ENCODE measurements around the gene GRIK1.

Gene GRIK1

DNA sequence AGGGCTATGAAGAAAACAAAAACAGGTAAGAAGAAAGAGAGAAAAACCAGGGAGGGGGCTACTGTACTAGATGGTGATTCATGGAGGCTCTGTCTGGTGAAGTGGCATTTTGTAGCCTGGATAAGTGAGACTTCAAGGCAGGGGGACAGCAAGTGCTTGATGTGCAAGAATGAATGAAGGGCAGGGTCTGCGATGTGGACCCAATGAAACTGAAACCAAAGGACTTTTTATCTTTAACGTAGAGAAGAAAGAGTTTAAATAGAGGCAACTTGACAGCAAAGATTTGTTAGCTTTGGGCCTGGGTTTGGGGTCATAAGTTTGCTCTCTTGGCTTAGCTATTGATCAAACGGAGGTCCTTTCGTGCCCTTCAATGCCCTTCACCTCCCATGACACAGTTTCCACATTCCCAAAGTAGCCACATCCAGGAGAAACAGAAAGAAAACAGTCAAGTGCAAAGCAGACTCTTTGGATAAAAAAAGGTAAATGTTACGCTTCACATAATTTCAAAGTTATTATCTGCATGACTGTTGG lies 291.0 kb downstream of the GRIK1 start:
- no peak for DNase-seq (ENCODE audit: extremely low read depth in 1 of 2, low read depth in 1 of 2)

DNA sequence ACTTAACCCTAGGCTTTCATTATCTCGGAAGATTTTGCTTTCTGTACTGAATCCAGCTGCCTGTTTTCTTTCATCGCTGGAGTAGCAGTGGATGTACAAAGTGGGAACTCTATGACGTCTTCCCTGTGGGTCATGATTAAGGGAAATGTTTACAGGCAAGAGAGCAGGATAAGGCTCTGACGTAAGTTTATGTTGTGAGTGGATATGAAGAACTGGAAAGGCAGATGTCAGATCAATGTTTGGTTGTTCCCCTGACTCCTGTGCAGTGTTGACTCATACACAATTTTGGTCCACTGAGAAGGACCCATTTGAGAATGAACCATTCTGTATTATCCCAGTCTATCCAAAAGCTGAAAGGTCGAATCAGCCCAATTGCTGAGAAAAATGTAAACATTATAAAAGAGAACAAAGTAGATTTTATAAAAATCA lies 292.4 kb downstream of the GRIK1 start:
- no peak for DNase-seq (ENCODE audit: extremely low read depth in 1 of 2, low read depth in 1 of 2)

DNA sequence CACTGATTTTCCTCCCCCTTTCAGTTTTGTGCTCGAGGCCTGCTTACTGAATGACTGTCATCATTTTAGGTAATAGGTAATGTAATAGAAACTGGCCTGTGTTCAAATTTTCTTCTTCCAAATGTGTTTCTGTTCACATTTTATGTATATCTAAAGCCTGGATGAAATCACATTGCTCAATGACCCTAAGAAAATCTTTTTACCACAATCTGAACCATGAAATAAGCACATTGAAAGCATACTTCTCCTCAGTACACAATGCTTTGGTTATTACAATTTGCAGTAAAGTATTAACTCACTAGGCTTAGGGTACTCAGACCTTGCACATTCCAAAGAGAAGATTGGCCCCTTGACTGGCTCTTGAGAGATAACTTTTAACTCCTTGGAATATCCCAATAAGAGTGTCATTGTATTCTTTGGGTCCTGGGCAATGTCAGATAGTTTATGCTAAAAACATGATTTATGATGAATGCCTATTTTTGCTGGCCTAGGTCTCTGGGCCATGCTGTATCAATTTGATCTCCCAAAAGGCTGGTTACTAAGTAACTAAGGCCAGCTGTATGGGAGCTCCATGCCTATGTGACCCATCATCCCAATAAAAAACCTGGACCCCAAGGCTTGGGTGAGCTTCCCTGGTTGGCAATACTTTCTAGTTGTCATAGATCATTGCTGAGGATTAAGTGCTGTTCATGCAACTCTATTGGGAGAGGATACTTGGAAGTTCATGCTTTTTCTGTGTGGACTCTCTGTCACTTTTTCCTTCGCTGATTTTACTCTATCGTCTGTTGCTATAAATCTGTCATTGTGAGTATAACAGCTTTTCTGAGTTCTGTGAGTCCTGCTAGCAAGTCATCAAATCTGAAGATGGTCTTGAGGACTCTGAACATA lies 293.9 kb downstream of the GRIK1 start:
- DNase-seq (ENCODE audit: extremely low read depth in 1 of 2, low read depth in 1 of 2), result no peak

DNA sequence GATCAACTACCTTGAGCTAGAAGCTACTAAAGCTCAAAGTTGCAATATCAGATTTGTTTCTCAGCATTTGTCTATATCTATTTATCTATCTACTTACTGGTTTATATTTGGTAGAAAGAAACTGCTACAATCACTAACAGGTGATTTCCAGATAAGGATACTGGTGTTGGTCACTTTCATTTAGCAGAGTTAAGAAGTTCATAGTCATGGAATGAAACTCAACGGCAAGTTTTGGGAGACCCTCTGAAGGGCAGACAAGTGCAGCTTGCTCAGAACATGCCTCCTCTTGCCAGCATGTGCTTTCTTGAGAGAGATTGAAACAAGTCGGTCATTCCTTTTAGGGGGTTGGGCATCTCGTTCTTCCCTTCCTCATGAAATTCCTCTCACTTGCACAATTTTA lies 296.5 kb downstream of the GRIK1 start:
- DNase-seq (ENCODE audit: extremely low read depth in 1 of 2, low read depth in 1 of 2), result no peak

DNA sequence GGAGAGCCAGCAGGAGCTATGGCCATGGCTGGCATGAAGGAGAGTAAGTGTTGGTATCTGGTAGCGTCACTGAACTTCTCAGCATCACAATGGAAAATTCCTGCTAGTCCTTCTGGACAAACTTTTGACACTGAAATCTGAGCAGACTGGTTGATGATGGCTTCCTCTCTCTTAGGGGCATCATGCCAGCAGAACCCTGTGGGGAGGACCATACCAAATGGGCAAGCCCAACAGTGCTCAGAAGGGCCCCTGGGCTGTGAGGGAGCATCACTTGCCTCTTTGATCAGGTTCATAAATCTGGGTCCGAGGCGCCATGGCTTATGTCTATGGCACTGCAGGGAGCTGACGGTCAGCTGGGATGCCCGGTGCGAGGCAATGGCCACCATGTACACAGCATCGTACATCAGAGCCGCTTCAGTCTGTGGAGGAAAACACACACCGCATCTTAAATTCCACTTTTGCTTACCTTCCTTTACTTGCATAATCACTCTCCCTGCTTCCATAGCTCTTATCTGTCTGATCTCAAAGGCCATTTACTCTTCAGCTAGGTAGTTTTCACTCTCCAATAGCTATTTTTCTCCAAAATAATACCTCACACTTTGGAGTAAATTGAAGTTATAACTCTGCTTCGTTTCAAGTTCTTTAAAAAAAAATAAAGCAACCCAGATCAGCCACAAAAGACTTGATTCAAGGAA lies 297.1 kb downstream of the GRIK1 start:
- DNase-seq (ENCODE audit: extremely low read depth in 1 of 2, low read depth in 1 of 2), result no peak

DNA sequence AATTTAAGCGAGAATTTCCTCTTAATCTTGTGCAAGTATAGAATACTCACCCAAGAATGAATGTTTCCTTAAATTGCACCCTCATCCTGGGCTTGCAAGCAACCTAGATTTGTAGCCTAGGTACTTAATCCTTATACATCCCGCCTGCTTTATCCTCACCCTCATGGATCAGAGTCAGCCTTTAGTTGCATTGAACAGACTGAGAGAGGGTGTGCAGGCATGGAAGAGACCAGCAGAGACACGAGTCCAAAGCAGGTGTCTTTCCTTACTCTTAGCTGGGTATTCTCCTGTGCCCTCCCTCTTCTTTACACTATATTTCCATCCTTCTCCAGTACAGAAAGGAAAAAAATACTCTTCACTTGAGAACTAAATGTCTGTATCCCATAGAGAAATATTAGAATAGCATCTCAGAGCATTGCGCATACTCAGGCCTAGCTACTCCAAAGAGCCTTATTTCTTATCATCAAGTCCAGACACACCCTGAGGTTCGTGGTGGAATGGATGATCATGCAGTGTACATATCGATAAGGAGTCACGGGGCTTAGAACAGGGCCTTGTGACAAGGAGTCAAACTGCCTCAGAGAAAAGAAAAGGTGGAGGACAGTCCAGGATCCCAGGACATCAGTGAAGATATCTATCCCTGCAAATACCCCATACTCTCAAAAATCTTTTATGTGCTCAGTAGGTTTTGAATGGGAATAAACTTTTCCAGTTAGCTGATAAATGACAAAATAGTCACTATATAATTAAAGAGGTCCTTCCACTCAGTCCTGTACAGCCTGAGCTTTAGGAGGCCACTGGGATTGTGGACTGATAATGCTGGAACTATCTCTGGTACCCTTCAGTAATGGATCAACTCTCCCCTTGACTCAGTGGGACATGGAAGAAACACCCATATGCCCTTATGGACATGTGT lies 297.9 kb downstream of the GRIK1 start:
- DNase-seq (ENCODE audit: extremely low read depth in 1 of 2, low read depth in 1 of 2), result no peak

DNA sequence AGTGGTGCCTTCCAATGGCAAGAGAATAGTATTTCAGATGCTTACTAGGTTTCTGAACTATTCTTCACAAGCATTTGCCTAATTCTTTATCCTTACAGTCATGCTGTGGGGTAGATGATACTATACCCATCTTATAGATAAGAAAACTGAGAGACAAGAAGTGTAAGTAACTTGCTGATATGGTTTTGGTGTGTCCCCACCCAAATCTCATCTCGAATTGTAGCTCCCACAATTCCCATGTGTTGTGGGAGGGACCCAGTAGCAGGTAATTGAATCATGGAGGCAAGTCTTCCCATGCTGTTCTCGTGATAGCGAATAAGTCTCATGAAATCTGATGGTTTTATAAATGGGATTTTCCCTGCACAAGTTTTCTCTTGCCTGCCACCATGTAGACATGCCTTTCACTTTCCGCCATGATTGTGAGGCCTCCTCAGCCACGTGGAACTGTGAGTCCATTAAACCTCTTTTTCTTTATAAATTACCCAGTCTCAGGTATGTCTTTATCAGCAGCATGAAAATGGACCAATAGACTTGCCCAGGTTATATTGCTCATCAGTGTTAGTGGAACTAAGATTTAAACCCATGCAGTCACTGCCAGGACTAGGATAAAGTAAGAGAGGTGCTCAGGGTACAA lies 298.7 kb downstream of the GRIK1 start:
- no peak for DNase-seq (ENCODE audit: extremely low read depth in 1 of 2, low read depth in 1 of 2)

DNA sequence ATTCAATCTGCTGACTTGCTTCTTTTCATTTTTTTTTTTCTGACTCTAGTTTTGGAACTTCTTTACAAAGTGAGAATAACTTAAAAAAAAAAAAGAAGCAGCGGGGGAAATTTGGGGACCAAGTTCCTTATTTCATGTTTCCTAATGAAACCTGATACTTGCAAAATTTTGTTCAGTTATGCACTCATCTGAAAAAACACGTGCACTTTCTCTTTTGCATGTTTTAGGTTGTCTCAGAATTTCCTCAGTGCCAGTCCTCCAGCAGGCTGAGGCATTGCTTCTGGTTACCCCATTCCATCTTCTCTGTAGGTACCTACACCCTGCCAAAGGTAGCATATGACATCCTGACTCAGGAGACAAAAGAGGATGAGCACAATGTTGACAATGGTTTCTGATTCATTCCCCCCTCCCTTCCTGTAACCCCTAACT lies 299.7 kb downstream of the GRIK1 start:
- no peak for DNase-seq (ENCODE audit: extremely low read depth in 1 of 2, low read depth in 1 of 2)

DNA sequence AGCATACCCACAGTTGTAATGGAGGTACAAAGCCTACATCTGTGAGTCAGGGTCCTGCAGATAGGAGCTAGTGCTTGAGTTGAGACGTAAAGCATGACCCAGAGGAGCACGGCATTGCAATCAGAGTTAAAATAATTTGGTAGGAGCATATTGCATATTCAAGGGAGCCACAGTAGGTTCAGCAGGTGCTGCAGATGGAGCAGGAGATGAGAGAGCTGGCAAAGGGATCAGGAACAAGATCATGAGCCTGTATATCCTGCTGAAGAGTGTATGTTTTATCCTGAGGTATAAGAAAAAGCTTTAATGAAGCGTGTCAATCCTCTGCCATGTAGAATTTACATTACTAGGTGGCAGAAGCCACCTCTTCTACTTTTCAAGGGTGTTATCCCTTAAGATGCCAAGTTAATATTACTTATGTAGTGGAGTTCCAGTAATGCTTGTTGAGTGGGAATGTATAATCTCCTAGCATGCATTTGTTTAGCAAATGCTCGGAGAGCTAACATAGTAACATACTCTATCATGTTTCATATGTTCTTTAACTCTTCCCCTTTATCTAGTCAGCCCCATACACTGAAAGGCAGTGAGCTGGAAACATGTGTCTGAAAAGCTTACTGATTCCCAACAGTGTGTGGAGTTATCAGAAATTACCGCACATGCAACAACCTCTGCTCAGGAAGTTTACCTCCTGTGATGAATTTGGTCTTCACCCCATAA lies 300.3 kb downstream of the GRIK1 start:
- no peak for DNase-seq (ENCODE audit: extremely low read depth in 1 of 2, low read depth in 1 of 2)

DNA sequence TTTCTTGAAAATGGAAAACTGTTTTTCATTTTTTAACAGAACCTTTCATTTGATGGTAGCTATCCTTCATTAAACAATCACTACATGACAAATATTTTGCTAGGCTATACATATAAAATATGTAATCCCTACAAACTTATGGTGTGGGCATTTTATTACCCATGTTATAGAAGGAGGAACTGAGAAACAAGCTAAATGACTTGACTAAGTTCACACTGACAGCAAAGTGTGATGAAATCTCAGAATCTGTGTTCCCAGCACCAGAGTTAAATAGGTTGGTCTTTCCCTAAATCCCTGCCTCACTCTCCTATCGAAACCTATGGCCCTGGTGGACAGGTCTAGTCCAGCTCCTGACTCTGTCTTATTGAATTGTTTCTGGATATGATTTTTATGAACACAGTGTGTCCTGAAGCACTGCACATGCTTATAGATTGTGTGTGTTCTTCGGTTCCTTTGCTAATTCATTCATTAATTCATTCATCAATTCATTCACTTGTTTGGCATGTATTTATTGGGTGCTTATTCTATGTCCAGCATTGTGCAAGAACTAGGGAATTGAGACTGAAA lies 301.0 kb downstream of the GRIK1 start:
- DNase-seq (ENCODE audit: extremely low read depth in 1 of 2, low read depth in 1 of 2), result no peak

DNA sequence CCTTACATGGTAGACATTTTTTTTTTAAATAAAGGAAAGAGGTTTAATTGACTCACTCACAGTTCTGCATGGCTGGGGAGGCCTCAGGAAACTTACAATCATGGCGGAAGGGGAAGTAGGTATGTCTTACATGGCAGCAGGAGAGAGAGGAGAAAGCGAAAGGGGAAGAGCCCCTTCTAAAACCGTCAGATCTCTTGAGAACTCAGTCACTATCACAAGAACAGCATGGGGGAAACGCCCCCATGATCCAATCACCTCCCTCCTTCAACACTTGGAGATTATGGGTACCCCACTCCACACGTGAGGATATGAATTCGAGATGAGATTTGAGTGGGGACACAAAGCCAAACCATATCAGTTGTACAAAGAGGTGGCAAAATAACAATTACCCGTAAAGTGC lies 301.7 kb downstream of the GRIK1 start:
- no peak for DNase-seq (ENCODE audit: extremely low read depth in 1 of 2, low read depth in 1 of 2)

DNA sequence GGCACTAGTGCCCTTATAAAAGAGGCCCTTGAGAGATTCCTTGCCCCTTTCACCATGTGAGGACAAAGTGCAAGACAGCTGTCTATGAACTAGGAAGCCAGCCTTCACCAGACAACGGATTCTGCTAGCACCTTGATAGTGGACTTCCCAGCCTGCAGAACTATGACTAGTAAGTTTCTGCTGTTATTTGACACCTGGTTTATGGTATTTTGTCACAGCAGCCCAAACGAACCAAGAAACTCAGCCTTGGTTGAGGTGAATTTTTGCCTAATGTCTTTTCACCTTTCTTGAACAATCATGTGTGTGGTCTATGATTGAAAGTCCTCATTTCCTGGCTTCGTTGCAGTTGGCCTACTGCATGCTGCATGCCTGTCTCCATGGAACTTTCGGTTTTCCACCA lies 302.2 kb downstream of the GRIK1 start:
- DNase-seq (ENCODE audit: extremely low read depth in 1 of 2, low read depth in 1 of 2), result no peak

DNA sequence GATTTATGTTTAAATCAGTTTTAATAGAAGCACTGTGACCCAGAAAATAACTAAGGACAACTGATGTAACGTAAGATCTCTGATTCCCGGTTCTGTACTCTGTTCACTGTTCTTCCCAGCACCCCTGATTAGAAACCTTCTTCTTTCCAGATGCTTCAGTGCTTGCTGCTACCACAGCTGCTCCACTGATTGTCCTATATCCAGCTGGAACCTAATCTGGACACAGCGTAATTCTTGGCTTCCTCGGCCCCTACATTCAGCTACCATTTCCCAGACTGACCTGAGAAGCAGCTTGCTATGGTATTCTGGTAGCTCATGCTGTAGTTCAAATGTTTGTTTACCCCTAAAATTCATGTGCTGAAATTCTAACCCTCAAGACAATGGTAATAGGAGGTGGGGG lies 302.7 kb downstream of the GRIK1 start:
- DNase-seq (ENCODE audit: extremely low read depth in 1 of 2, low read depth in 1 of 2), result no peak

DNA sequence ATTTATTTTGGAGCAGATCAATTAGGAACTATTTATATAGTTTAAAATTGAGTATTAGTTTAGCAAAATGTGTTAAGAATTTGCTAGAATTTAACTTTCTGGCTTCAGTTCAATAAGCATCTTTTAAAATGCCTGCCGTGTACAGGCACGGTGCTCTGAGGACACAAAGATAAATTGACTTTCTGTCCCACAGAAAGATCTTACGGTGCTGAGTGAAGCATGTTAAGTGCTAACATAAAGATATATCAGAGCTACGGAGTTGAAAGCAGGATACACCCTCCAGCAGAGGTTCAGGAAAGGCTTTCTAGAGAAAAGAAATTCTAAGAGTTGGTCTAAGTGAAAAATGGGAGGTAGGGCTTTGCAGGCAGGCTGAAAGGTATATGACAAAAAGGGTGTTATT lies 305.4 kb downstream of the GRIK1 start:
- no peak for DNase-seq (ENCODE audit: extremely low read depth in 1 of 2, low read depth in 1 of 2)

DNA sequence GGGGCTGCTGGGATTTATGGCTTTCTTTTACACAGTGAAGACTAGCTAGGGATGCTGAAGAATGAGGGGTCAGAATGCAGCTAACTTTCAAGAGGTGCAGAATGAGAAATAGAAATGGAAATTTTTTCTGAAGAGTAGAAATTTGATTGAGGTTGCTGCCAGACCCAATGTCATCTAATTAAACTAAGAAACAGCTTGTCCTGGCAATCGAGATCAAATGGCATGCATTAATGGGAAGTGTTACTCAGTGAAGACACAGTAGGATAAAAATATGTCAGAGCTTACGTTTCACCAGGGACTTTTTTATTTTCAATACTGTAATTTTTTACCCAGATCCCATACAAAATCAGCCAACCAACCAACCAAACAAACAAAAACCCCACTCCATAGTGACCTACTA lies 306.0 kb downstream of the GRIK1 start:
- no peak for DNase-seq (ENCODE audit: extremely low read depth in 1 of 2, low read depth in 1 of 2)

DNA sequence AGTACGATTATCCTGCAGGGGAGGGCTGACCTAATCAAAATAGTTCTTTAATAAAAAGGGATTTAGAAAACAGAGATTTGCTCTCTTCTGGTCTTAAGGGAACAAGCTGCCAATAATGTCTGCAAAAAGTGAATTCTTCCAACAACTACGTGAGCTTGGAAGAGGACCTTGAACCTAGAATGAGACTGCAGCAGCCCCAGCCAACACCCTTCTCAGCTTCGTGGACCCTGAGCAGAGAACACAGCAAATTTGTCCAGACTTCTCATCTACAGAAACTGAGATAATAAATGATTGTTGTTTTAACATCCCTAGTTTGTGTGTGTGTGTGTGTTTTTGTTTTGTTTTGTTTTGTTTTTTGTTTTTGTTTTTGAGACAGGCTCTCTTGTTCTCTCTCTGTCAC lies 309.4 kb downstream of the GRIK1 start:
- DNase-seq (ENCODE audit: extremely low read depth in 1 of 2, low read depth in 1 of 2), result no peak

DNA sequence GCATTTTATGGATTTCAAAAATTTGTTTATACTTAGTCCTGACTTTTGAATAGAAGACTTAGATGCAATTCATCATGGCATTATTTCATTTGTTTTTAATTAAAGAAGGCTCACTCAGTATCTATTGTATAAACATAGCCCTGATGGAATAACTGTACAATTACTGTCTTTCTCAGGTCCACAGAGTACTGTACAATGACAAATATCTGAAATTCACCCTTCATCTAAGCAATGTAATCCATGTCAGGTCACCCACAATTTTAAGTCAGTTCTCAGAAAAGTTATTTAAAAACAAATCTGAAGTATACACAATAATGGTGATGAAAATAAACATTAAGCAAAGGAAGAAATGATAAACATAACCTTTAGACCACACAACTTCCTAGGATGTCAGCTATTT lies 311.9 kb downstream of the GRIK1 start:
- DNase-seq (ENCODE audit: extremely low read depth in 1 of 2, low read depth in 1 of 2), result no peak

DNA sequence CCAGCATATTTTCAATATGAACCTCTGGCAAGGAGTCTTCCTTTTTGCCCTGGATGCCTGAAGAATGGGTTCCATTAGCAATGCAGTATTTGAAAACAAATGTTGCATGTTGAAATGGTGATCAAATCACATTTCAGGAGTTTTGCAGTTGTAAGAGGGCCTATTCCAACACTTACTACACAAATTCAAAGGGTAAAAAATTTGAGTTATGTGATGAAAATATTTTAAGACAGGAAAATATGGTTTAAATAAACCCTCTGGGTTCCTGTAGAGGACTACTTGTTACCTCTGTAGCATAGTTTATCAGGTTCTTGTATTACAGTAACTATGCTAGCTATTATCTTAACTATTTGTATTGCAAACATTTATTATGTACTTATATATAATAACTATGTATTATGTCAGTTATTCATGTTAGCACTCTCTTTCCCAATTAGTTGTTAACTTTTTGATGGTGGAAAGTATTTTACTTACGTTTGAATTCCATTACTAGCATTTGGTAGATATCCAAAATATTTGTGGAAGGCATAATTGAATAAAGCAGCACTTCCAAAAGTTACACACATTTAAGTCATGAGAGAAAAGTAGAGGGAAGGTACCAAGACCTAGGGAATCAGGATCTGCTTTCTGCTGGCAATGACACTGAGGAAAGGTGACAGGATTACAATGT lies 312.9 kb downstream of the GRIK1 start:
- no peak for DNase-seq (ENCODE audit: extremely low read depth in 1 of 2, low read depth in 1 of 2)

DNA sequence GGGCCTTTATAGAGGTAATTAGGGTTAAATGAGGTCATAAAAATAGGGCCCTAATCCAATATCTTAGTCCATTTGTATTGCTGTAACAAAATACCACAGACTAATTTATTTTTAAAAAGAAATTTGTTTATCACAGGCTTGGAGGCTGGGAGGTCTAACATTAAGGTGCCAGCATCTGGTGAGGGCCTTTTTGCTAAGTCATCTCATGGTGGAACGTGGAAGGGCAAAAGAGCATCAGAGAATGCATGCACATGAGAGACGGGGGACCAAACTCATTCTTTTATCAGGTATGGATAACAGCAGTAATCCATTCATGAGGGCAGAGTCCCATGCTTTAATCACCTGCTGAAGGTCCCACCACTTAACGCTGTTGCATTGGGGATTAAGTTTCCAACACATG lies 313.8 kb downstream of the GRIK1 start:
- no peak for DNase-seq (ENCODE audit: extremely low read depth in 1 of 2, low read depth in 1 of 2)

Measured in stimulated activated CD8-positive, alpha-beta memory T cell treated with anti-CD3 and anti-CD28 coated beads, Interleukin-7, amount 100 ng/mL, for 48 hours (primary cell).